GM21515 (cell line): ENCODE data around the gene ARMC6.
"Not testable (repeated sequence)": the region's sequence is repeated elsewhere in the genome, so short reads cannot be mapped to it uniquely, and the experiment has no call there.

Experiments
- ATAC-seq: cut with Tn5 transposase; IDR thresholded peaks from one replicate; pipeline ENCODE4 v1.9.1; 2021; ENCODE audit not compliant: unreplicated experiment

ARMC6 gene

DNA sequence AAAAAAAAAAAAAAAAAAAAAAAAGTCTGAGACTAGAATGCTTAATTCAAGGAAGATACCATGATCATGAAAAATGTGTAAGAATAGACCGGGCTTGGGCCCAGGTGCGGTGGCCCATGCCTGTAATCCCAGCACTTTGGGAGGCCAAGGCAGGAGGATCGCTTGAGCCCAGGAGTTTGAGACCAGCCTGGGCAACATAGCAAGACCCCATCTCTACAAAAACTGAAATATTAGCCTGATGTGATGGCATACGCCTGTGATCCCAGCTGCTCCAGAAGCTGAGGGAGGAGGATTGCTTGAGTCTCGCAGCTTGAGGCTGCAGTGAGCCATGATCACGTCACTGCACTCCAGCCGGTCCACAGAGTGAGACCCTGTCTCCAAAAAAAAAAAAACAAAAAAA lies 73.5 kb downstream of the ARMC6 start:
- ATAC-seq = not testable (repeated sequence)

DNA sequence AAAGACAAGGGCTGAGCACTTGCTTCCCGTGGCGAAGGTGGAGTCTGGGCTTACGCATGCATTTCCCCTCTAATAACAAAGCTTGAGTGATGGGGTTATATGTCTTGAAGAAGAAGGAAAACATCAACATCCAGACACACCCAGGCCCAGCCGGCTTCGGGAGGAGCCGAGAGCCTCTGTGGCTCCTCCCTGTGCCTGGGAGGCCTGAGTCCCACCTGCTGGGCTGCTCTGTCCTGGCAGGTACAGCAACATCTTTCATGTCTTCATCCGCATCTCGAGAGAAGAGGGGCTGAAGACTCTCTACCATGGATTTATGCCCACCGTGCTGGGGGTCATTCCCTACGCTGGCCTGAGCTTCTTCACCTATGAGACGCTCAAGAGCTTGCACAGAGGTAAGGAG lies 74.3 kb downstream of the ARMC6 start:
- no peak for ATAC-seq
